Measurements from ENCODE around the gene CCDC102A.
A peak's percentile ranks its signal among the peaks of the same experiment; 100 is the strongest.
"Not testable (repeated sequence)": the region's sequence is repeated elsewhere in the genome, so short reads cannot be mapped to it uniquely, and the experiment has no call there.

Gene CCDC102A

DNA sequence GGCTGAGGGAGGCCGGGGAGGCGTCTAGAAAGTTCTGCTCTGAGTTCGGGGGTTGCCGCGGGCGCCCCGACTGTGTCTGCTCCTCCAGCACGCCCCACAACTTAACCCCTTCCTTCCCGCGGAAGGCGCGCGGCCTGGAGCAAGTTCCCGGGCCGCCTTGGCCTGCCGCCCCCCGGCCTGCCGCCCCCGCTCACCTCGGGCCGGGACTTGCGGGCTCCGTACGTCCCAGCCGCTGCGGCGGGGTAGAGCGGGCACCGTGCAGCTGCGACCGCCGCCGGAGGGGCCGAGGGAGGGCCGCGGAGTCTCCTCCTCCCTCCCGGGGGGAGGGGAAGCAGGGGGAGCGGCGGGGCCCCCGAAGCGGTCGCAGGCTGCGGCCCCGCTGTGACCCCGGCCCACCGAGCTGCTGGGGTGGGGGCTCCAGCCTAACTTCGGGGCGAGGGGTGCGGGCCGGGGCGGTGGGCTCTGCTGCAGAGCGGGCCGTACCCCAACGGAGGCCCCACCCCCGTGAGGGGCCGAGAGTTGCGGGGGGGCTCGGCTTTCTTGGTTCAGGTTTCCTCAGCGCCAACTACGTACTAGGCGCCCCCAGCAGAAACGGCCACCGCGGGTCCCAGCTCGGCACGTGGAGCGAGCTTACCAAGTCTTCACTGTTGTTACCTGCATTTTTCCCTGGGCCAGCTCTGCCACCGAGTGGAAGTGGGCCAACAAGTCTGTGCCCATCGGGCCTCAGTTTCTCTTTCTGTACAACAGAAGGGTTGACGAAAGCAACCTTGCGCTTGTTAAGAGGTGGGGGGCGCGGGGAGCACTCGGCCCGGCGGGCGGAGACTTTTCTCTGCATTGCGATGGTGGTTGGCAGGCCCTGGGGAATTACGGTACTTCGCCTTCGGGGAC, at the start of gene CCDC102A:
Gene CCDC102A (minus strand): TSS at position 266 of the 888 bp plus-strand sequence. CDS start 7,394 bp downstream, outside the sequence.
- DNase-seq = no peak

DNA sequence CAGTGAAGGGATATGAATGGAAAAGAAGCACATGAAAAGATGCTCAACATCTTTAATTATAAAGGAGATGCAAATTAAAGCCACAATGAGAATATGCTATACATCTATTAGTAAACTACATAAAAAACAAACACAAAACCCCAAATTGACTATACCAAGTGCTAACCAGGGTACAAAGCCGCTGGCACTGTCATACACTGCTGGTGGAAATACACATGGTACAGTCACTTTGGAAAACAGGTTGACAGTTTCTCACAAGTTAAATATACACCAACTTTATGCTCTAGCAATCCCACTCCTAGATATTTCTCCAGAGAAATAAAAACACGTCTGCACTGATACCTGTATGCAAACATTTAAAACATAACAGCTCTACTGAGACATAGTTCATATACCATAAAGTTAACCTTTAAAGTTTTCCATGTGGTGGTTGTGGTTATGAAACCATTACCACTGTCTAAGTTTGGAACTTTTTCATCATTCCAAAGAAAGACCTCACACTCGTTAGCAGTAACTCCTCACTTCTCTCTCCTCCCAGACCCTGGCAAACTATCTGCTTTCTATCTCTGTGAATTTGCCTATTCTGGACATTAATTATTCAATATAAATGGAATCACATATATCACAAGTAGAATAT, 48.8 kb upstream of the CCDC102A start:
- DNase-seq = no peak

GRCh38 chr16:57579361-57579665, 42.9 kb upstream of the CCDC102A start:
- no peak for DNase-seq

DNA sequence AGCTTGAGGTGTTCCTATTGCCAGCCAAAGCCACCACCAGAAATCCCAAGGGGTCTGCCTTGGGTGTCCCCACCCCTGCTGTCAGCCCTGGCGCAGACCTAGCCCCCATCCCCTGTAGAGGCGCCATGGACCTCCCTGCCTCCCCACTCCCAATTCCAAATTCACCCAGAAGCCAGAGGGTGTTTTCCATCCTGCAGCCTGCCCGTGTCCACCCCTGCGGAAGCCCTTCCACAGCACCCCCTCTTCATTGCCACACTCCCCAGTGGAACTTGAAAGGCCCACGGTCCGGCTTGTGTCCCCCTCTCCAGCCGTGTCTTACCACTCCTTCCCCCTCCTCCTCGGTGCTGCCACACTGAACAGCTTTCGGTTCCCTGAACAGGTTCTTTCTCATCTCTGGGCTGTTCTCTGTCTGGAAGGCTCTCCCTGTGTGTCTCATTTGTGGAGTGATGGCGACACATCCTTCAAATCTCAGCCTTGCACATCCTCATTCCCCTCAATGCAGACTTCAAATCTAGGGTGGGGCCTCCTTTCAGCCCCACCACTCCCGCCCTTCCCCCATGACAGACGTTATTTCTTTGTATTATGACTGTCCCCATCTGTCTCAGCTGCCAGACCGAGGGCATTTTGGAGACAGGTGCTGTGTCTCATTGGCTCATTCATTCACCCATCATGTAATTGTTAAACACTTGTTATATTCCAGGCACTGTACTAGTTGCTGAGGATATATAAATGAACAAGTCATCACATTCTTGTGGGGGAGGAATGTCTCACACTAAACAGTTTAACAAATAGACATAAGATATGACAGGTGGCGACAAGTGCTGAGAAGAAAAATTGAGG, 42.4 kb upstream of the CCDC102A start:
- DNase-seq = no peak

- DNase-seq = no peak
Observed at GRCh38 chr16:57577691-57578224, 41.4 kb upstream of the CCDC102A start.

- no peak for DNase-seq
Observed at GRCh38 chr16:57577214-57577613, 40.8 kb upstream of the CCDC102A start.

GRCh38 chr16:57576429-57576870, 40.1 kb upstream of the CCDC102A start:
- DNase-seq = peak; percentile 60

GRCh38 chr16:57575468-57576277, 39.3 kb upstream of the CCDC102A start:
- no peak for DNase-seq

DNA sequence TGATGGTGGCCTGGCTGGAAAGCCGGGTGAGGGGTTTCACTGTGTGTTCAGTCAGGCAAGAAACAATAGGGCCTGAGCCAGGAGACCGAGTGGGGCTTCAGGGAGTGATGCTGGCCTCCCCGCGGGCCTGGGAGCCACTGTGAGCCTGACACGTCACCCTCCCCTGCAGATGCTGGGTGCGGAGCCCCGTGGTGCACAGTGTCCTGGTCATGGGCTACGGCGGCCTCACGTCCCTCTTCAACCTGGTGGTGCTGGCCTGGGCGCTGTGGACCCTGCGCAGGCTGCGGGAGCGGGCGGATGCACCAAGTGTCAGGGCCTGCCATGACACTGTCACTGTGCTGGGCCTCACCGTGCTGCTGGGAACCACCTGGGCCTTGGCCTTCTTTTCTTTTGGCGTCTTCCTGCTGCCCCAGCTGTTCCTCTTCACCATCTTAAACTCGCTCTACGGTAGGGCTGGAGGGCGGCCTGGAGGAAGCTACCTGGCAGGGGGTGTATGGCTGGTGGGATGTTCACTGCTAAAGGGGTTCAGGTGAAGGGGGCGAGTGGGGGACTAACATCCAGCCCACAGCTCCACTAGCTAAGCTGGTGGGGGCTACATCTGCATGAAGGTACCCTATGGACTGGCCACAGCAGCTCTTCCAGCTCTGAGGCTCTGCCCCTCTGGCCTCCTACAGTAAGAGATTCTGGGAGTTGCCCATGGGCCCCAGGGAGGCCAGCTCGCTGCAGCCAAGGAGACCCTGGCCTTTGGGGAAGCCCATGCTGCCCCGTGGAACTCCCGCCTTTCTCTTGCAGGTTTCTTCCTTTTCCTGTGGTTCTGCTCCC, 38.5 kb upstream of the CCDC102A start:
- DNase-seq = no peak

DNA sequence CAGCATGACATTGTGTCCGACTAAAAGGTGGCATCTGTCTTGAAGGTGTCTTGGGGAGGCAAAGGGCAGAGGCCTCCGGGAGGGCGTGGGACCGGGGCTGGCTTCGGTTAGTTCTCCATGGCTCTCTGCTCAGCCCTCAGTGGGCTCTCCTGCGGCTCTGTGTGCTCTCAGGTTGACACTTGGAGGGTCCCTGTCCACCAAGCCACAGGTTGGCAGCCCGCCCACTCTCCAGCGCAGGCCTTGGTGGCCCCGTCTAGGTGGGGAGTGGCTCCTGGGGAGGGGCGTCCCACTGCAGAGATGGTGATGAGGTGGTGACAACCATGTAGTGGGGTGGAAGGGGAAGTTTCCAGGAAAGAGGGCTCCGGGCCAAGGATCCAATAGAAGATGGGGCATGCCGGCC, 37.7 kb upstream of the CCDC102A start:
- no peak for DNase-seq

- no peak for DNase-seq
Observed at GRCh38 chr16:57572978-57573728, 36.8 kb upstream of the CCDC102A start.

- DNase-seq = no peak
Observed at GRCh38 chr16:57571098-57571497, 34.7 kb upstream of the CCDC102A start.

DNA sequence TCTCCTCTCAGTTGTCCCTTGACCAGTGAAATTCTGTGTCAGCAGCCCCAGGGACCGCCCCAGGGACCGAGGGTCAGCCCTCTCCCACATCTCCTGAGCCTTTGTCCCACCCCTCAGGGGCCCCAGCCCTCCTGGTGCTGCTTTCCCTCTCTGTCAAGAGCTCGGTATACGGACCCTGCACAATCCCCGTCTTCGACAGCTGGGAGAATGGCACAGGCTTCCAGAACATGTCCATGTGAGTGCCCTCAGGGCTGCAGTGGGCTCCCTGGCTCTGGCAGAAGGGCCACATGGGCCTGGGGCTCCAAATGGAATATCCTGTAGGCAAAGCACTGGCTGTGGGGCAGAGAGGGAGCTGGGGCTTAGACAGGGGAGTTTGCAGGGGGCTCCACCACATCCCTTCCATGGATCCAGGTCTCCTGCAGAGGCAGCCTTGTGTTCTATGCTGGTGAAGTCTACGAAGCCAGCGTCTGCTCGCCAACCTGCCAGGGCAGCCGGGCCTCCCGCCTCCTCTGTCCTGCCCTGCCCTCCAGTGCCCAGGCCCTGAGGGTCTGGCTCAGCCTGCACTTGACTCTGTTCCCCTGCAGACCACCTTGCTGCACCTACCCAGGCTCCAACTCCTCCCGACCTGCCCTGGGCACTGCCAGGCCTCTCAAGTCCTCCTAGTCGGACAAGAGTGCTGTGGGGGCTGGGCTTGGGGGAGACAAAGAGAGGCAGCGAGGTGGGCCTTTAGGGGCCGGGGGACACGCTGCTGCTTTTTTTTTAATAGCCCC, 34.1 kb upstream of the CCDC102A start:
- no peak for DNase-seq

DNA sequence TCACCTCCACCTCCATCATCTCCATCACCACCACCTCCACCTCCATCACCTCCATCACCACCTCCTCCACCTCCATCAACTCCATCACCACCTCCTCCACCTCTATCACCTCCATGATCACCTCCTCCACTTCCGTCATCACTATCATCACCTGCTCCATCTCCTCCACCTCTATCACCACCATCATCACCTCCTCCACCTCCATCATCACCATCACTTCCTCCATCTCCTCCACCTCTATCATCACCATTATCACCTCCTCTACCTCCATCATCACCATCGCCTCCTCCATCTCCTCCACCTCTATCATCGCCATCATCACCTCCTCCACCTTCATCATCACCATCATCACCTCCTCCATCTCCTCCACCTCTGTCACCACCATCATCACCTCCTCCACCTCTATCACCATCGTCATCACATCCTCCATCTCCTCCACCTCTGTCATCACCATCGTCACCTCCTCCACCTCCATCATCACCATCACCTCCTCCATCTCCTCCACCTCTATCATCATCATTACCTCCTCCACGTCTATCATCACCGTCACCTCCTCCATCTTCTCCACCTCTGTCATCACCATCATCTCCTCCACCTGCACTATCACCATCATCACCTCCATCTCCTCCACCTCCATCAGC, 33.1 kb upstream of the CCDC102A start:
- no peak for DNase-seq

DNA sequence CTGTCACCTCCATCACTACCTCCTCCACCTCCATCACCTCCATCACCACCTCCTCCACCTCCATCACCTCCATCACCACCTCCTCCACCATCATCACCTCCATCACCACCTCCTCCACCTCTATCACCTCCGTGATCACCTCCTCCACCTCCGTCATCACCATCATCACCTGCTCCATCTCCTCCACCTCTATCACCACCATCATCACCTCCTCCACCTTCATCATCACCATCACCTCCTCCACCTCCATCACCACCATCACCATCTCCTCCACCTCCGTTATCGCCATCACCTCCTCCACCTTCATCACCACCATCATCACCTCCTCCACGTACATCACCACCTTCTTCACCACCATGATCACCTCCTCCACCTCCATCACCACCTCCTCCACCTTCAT, 32.4 kb upstream of the CCDC102A start:
- not testable (repeated sequence) for DNase-seq

- no peak for DNase-seq
Observed at GRCh38 chr16:57568173-57568678, 31.9 kb upstream of the CCDC102A start.

GRCh38 chr16:57567691-57568090, 31.3 kb upstream of the CCDC102A start:
- DNase-seq = no peak

GRCh38 chr16:57566436-57566835, 30.1 kb upstream of the CCDC102A start:
- DNase-seq = no peak

DNA sequence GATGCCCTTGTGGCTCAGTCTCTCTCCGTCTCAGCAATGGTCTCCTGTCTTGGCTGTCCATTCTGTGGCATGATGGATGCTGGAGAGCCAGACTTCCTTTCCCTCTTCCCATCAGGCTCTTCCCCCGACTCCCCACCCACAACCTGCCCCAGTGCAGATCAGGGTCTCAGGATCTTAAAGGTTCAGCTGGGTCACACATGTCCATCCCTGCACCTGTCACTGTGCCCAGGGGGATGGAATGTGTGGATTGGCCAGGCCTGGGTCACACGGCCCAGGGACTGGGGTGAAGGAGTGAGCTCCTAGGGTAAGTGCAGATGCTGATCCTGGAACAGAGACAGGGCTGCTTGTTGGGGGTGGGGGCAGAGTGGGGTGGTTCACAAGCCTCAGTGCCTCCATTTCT, 29.1 kb upstream of the CCDC102A start:
- DNase-seq = no peak
